ENCODE measurements around the gene KCTD6. TPM values are rescaled to one million over a fixed set of nuclear protein-coding genes. Genes with fewer than 3 reads are reported as not detected.

Gene KCTD6
- total and polyA plus RNA-seq, 3 donors from 2014 or later = 9.5 to 19.8 (median 14.9) TPM

DNA sequence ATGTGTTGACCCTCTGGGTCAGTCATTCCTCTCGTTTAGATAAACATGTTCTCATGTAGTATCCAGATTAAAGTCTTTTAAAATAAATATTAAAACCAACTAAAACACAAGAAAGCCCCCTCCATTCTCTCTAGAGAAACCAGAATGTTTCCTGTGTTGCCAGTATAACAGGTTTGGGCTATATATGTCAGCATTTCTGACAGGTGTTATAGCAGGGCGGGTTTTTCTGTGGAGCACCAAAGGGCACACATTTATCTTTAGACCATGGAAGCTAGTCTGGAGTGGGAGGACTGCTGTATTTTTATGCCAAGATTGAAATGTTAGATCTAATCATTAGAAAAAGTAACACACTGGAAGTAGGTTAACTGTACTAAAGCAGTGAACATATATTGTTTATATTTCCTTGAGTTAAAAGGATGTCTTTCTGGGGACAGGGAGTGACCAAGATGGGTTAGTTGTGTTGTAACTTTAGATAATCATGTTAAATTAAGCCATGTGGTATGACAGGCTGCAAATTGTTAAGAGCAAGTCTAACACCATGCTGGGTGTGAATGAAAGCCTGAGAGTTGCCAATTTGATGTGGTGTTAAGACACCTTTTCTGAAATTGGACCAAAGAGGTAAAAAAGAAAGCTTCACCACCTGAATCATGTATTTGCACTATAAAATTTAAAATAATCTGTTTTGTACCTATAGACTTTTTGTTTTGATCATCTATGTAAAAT is 15.6 kb downstream of the KCTD6 start:
- no peaks in the 10 kb centered on the region for H3K27me3 ChIP-seq
- H3K36me3 ChIP-seq (ENCODE audit: low read depth, missing control alignments) = no peaks in the 10 kb centered on the region
- intact Hi-C loops (cut with DNase I; ENCODE audit: low total_unique reads) = no loop called here
- 51 to 61% methylated on average over 2 of the region's 2 CpGs for WGBS, 2 donors
- H3K27ac ChIP-seq = no peak overlapping the region
- TF ChIP-seq, protein P1, sequence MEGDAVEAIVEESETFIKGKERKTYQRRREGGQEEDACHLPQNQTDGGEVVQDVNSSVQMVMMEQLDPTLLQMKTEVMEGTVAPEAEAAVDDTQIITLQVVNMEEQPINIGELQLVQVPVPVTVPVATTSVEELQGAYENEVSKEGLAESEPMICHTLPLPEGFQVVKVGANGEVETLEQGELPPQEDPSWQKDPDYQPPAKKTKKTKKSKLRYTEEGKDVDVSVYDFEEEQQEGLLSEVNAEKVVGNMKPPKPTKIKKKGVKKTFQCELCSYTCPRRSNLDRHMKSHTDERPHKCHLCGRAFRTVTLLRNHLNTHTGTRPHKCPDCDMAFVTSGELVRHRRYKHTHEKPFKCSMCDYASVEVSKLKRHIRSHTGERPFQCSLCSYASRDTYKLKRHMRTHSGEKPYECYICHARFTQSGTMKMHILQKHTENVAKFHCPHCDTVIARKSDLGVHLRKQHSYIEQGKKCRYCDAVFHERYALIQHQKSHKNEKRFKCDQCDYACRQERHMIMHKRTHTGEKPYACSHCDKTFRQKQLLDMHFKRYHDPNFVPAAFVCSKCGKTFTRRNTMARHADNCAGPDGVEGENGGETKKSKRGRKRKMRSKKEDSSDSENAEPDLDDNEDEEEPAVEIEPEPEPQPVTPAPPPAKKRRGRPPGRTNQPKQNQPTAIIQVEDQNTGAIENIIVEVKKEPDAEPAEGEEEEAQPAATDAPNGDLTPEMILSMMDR (IDR thresholded peaks at IDR 0.05) = no peak
- TF ChIP-seq POLR2A (IDR thresholded peaks at IDR 0.05) = no peak
- no peak overlapping the region for H3K4me3 ChIP-seq
- DNase-seq = no peak
- H3K4me1 ChIP-seq = no peaks in the 10 kb centered on the region
- H3K9me3 ChIP-seq = no peaks in the 10 kb centered on the region

DNA sequence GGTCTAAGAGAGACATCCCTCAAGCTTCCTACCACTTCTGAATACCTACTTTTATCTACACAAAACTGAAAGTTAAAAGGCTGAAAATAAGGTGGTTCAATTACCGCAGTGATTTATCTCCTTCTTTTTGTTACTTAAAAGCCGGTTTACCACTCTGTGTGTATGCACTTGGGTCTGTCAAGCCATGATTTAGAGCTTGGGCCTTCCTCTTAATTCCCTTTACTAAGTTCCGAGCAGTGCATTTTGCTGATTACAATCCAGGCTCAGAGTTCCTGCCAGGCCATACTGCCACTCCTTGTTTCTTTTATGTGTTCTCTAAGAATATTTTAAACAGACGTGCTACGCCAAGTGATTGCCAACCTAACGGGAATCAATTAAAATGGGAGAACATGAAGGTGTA is 16.5 kb downstream of the KCTD6 start:
- H3K36me3 ChIP-seq (ENCODE audit: low read depth, missing control alignments) = no peaks in the 10 kb centered on the region
- no peak for DNase-seq
- H3K4me1 ChIP-seq = no peaks in the 10 kb centered on the region
- intact Hi-C loops (cut with DNase I; ENCODE audit: low total_unique reads) = no loop called here
- H3K27me3 ChIP-seq = no peaks in the 10 kb centered on the region
- H3K4me3 ChIP-seq = no peak overlapping the region
- WGBS, 2 donors = 69 to 77% methylated on average over 6 of the region's 6 CpGs
- no peaks in the 10 kb centered on the region for H3K9me3 ChIP-seq
- TF ChIP-seq, protein P1 (IDR thresholded peaks at IDR 0.05) = no peak
- no peak for TF ChIP-seq POLR2A (IDR thresholded peaks at IDR 0.05)
- no peak overlapping the region for H3K27ac ChIP-seq

DNA sequence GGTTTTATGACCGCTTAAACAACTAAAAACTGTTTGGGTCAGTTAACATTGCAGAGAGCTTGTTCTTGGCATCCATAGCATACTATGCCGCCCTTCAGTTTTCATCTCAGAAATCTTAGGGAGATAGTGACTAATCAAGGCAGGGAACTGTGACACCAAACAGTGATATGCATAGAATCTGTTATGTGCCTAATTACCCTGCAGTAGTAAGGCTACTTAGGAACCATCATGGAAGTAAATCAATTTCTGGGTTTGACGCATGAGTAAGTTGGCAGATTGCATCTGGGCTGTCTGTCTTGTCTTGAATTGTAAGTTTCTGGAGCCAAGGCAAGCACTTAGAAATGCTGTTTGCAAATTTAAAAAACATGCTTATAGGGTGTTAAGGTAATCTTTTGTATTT is 22.5 kb downstream of the KCTD6 start:
- TF ChIP-seq, protein P1 (IDR thresholded peaks at IDR 0.05) = no peak
- no peak for TF ChIP-seq POLR2A (IDR thresholded peaks at IDR 0.05)
- Histone ChIP-seq H3K36me3 (ENCODE audit: low read depth, missing control alignments) (no peaks in the 10 kb centered on the region), H3K4me1 (no peaks in the 10 kb centered on the region), H3K27ac (no peak overlapping the region), H3K27me3 (no peaks in the 10 kb centered on the region), H3K9me3 (no peaks in the 10 kb centered on the region), H3K4me3 (no peak overlapping the region)
- intact Hi-C loops (cut with DNase I; ENCODE audit: low total_unique reads) = no loop called here
- WGBS, 2 donors = 91 to 95% methylated on average over 3 of the region's 3 CpGs
- no peak for DNase-seq

DNA sequence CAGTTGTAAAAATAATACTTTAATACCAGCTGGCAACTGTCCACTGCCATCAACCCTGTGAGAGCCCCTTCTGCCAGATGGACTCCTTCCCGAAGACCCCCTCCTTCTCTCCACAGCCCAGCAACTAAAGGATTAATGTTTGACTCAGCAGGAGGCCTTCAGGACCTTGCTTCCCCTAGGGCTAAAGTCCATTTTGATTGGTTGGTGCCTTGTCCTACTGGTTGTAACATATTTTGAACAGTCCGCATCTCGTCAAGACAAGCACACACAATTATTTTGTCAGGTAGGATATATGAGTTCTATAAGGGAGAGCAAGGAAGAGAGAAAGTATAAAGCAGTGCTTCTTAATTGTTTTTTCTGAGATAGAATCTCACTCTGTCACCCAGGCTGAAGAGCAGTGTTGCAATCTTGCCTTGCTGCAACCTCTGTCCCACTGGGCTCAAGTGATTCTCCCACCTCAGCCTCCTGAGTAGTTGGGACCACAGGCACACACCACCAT is 26.4 kb downstream of the KCTD6 start:
- no peaks in the 10 kb centered on the region for H3K4me1 ChIP-seq
- no peak overlapping the region for H3K4me3 ChIP-seq
- H3K27ac ChIP-seq = no peak overlapping the region
- no peaks in the 10 kb centered on the region for H3K27me3 ChIP-seq
- no peaks in the 10 kb centered on the region for H3K9me3 ChIP-seq
- intact Hi-C loops (cut with DNase I; ENCODE audit: low total_unique reads) = no loop called here
- DNase-seq = no peak
- no peaks in the 10 kb centered on the region for H3K36me3 ChIP-seq (ENCODE audit: low read depth, missing control alignments)
- no peak for TF ChIP-seq POLR2A (IDR thresholded peaks at IDR 0.05)
- TF ChIP-seq, protein P1 (IDR thresholded peaks at IDR 0.05) = no peak
- WGBS, 2 donors = 68 to 71% methylated on average over 3 of the region's 3 CpGs

All from testis (tissue), 3 donors.